ENCODE data around the gene RNF223. TPM values are rescaled to one million over a fixed set of nuclear protein-coding genes. Genes with fewer than 3 reads are reported as not detected.

RNF223 gene
- total RNA-seq, 1 donor from 2014 or later = not detected

DNA sequence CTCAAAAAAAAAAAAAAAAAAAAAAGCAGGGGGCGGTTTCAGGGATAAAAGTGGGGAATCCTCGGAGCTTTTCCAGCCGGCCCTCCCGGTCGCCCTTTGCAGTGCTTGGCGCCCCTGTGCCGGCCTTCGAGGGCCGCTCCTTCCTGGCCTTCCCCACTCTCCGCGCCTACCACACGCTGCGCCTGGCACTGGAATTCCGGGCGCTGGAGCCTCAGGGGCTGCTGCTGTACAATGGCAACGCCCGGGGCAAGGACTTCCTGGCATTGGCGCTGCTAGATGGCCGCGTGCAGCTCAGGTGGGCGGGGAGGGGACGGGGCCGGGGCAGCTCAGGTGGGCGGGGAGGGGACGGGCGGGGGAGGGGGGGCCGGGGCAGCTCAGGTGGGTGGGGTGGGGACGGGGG, 25.3 kb downstream of the RNF223 start:
- no peaks in the 10 kb centered on the region for H3K9me3 Mint-ChIP-seq (ENCODE audit: unreplicated experiment)
- DNase-seq (ENCODE audit: low spot score) = no peak
- no peak overlapping the region for H3K4me3 Mint-ChIP-seq (ENCODE audit: unreplicated experiment)
- peaks cover 20% of the 10 kb centered on the region for H3K27me3 Mint-ChIP-seq (ENCODE audit: unreplicated experiment)
- peaks cover 25% of the 10 kb centered on the region for H3K36me3 Mint-ChIP-seq (ENCODE audit: low read depth, unreplicated experiment)
- H3K4me1 Mint-ChIP-seq (ENCODE audit: unreplicated experiment) = no peaks in the 10 kb centered on the region
- TF ChIP-seq, protein P1, sequence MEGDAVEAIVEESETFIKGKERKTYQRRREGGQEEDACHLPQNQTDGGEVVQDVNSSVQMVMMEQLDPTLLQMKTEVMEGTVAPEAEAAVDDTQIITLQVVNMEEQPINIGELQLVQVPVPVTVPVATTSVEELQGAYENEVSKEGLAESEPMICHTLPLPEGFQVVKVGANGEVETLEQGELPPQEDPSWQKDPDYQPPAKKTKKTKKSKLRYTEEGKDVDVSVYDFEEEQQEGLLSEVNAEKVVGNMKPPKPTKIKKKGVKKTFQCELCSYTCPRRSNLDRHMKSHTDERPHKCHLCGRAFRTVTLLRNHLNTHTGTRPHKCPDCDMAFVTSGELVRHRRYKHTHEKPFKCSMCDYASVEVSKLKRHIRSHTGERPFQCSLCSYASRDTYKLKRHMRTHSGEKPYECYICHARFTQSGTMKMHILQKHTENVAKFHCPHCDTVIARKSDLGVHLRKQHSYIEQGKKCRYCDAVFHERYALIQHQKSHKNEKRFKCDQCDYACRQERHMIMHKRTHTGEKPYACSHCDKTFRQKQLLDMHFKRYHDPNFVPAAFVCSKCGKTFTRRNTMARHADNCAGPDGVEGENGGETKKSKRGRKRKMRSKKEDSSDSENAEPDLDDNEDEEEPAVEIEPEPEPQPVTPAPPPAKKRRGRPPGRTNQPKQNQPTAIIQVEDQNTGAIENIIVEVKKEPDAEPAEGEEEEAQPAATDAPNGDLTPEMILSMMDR (IDR thresholded peaks at IDR 0.05; ENCODE audit: unreplicated experiment) = no peak
- no peak overlapping the region for H3K27ac Mint-ChIP-seq (ENCODE audit: unreplicated experiment)

DNA sequence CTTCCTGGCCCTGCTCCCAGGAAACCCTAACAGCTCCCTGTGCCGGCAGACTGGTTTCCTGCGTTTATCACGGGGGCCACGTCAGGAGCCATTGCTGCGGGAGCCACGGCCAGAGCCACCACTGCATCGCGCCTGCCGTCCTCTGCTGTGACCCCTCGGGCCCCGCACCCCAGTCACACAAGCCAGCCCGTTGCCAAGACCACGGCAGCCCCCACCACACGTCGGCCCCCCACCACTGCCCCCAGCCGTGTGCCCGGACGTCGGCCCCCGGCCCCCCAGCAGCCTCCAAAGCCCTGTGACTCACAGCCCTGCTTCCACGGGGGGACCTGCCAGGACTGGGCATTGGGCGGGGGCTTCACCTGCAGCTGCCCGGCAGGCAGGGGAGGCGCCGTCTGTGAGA, 26.1 kb downstream of the RNF223 start:
- Mint-ChIP-seq H3K27me3 (ENCODE audit: unreplicated experiment) (peaks cover 15% of the 10 kb centered on the region), H3K36me3 (ENCODE audit: low read depth, unreplicated experiment) (peaks cover 25% of the 10 kb centered on the region), H3K9me3 (ENCODE audit: unreplicated experiment) (no peaks in the 10 kb centered on the region), H3K27ac (ENCODE audit: unreplicated experiment) (no peak overlapping the region), H3K4me1 (ENCODE audit: unreplicated experiment) (no peaks in the 10 kb centered on the region), H3K4me3 (ENCODE audit: unreplicated experiment) (no peak overlapping the region)
- TF ChIP-seq, protein P1 (IDR thresholded peaks at IDR 0.05; ENCODE audit: unreplicated experiment) = no peak
- DNase-seq (ENCODE audit: low spot score) = no peak

DNA sequence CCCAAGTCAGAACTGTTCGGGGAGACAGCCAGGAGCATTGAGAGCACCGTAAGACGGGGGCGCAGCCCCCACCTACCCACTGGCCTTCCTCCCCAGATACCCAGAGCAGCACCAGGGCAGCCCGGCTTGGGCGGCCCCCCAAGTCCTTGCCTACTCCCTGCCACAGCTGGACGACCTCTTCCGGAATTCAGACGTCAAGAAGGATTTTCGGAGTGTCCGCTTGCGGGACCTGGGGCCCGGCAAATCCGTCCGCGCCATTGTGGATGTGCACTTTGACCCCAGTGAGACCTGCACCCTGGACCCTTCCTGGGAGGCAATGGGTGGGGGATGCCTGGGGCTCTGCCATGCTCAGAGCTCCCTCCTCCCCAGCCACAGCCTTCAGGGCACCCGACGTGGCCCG, 26.7 kb downstream of the RNF223 start:
- H3K4me3 Mint-ChIP-seq (ENCODE audit: unreplicated experiment) = no peak overlapping the region
- TF ChIP-seq, protein P1 (IDR thresholded peaks at IDR 0.05; ENCODE audit: unreplicated experiment) = no peak
- no peak overlapping the region for H3K27ac Mint-ChIP-seq (ENCODE audit: unreplicated experiment)
- no peaks in the 10 kb centered on the region for H3K4me1 Mint-ChIP-seq (ENCODE audit: unreplicated experiment)
- peaks cover 21% of the 10 kb centered on the region for H3K36me3 Mint-ChIP-seq (ENCODE audit: low read depth, unreplicated experiment)
- H3K9me3 Mint-ChIP-seq (ENCODE audit: unreplicated experiment) = no peaks in the 10 kb centered on the region
- no peak for DNase-seq (ENCODE audit: low spot score)
- peaks cover 12% of the 10 kb centered on the region for H3K27me3 Mint-ChIP-seq (ENCODE audit: unreplicated experiment)

DNA sequence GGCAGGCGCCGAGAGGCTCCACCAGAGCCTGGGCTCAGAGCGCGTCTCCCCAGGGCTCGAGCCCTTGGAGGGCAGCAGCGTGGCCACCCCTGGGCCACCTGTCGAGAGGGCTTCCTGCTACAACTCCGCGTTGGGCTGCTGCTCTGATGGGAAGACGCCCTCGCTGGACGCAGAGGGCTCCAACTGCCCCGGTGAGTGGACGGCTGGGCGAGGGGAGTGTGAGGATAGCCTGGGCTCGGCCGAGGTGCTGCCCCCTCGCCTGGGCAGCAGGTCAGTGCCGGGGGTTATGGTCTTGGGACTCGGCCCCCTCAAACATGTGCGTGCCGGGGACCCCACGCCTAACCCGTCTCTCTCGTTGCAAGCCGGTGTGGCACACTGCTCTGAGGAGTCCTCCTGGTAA, 27.3 kb downstream of the RNF223 start:
- no peaks in the 10 kb centered on the region for H3K4me1 Mint-ChIP-seq (ENCODE audit: unreplicated experiment)
- H3K36me3 Mint-ChIP-seq (ENCODE audit: low read depth, unreplicated experiment) = peaks cover 15% of the 10 kb centered on the region
- DNase-seq (ENCODE audit: low spot score) = no peak
- H3K27me3 Mint-ChIP-seq (ENCODE audit: unreplicated experiment) = peaks cover 9% of the 10 kb centered on the region
- no peak overlapping the region for H3K27ac Mint-ChIP-seq (ENCODE audit: unreplicated experiment)
- no peaks in the 10 kb centered on the region for H3K9me3 Mint-ChIP-seq (ENCODE audit: unreplicated experiment)
- TF ChIP-seq, protein P1 (IDR thresholded peaks at IDR 0.05; ENCODE audit: unreplicated experiment) = no peak
- no peak overlapping the region for H3K4me3 Mint-ChIP-seq (ENCODE audit: unreplicated experiment)

DNA sequence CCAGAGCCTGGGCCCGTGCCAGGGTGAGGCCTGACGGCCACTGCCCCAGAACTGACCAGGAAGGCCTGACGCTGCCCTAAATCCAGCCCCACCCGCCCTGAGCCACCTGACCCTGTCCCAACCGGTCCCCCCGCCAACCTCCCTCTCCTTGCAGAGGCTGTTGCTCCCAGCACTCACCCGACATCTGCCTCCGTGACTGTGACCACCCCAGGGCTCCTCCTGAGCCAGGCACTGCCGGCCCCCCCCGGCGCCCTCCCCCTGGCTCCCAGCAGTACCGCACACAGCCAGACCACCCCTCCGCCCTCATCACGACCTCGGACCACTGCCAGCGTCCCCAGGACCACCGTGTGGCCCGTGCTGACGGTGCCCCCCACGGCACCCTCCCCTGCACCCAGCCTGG, 27.9 kb downstream of the RNF223 start:
- H3K4me3 Mint-ChIP-seq (ENCODE audit: unreplicated experiment) = no peak overlapping the region
- H3K4me1 Mint-ChIP-seq (ENCODE audit: unreplicated experiment) = no peaks in the 10 kb centered on the region
- peaks cover 15% of the 10 kb centered on the region for H3K36me3 Mint-ChIP-seq (ENCODE audit: low read depth, unreplicated experiment)
- no peak for DNase-seq (ENCODE audit: low spot score)
- H3K27ac Mint-ChIP-seq (ENCODE audit: unreplicated experiment) = no peak overlapping the region
- TF ChIP-seq, protein P1 (IDR thresholded peaks at IDR 0.05; ENCODE audit: unreplicated experiment) = no peak
- H3K9me3 Mint-ChIP-seq (ENCODE audit: unreplicated experiment) = no peaks in the 10 kb centered on the region
- peaks cover 9% of the 10 kb centered on the region for H3K27me3 Mint-ChIP-seq (ENCODE audit: unreplicated experiment)

All from endothelial cell (in vitro differentiated cells).